DOHH2 (cell line): ENCODE measurements around the gene PDHB.

Source experiments
- H3F3A ChIP-seq: fragments of 200-600 bp; sonication (generic), shearing (Covaris generic); 2 replicates; pipeline ENCODE4 v1.6.0; 2016; ENCODE audit warnings: antibody characterized with exemption, mild to moderate bottlenecking; ENCODE audit not compliant: control insufficient read depth, insufficient read depth
- H3K27ac ChIP-seq: fragments of 200-600 bp; sonication (generic); 2 replicates; pipeline ENCODE4 v1.5.1; 2014; ENCODE audit warnings: low read depth, mild to moderate bottlenecking, low read length, moderate library complexity
- H3K27me3 ChIP-seq: fragments of 200-600 bp; sonication (generic); 2 replicates; pipeline ENCODE4 v1.6.1; 2014; ENCODE audit warnings: mild to moderate bottlenecking, low read length, mixed read lengths; ENCODE audit not compliant: control insufficient read depth
- H3K36me3 ChIP-seq: fragments of 200-600 bp; sonication (generic); 2 replicates; pipeline ENCODE4 v1.6.1; 2014; ENCODE audit warnings: mild to moderate bottlenecking, low read length, moderate library complexity, mixed read lengths; ENCODE audit not compliant: control insufficient read depth
- H3K4me1 ChIP-seq: fragments of 200-600 bp; sonication (generic); 2 replicates; pipeline ENCODE4 v1.6.1; 2014; ENCODE audit warnings: mild to moderate bottlenecking, low read length, mixed read lengths; ENCODE audit not compliant: control insufficient read depth
- H3K4me2 ChIP-seq: fragments of 200-600 bp; sonication (generic); 2 replicates; pipeline ENCODE4 v1.6.0; 2014; ENCODE audit warnings: mild to moderate bottlenecking, low read length, moderate library complexity
- H3K4me3 ChIP-seq: fragments of 200-600 bp; sonication (generic); 2 replicates; pipeline ENCODE4 v1.5.1; 2014; ENCODE audit warnings: mild to moderate bottlenecking, low read length, mixed read lengths
- H3K79me2 ChIP-seq: fragments of 200-600 bp; sonication (generic); 2 replicates; pipeline ENCODE4 v1.6.1; 2014; ENCODE audit warnings: mild to moderate bottlenecking, low read length, mixed read lengths; ENCODE audit not compliant: control insufficient read depth
- H3K9me2 ChIP-seq: fragments of 200-600 bp; sonication (generic); replicated peaks from 2 replicates; pipeline ENCODE4 v1.6.1; 2014; ENCODE audit warnings: mild to moderate bottlenecking, low read length, mixed read lengths; ENCODE audit not compliant: control insufficient read depth
- H3K9me3 ChIP-seq: fragments of 200-600 bp; sonication (generic); 2 replicates; pipeline ENCODE4 v1.6.1; 2014; ENCODE audit warnings: antibody characterized with exemption, low read length, mixed read lengths; ENCODE audit not compliant: control insufficient read depth, insufficient read depth
- H4K20me1 ChIP-seq: fragments of 200-600 bp; sonication (generic); 2 replicates; pipeline ENCODE4 v1.6.0; 2014; ENCODE audit warnings: low read depth, mild to moderate bottlenecking, antibody characterized with exemption, low read length, moderate library complexity; ENCODE audit not compliant: control insufficient read depth, insufficient read depth
- EZH2phosphoT487 ChIP-seq: fragments of 200-600 bp; sonication (generic); IDR thresholded peaks from 2 replicates; pipeline ENCODE4 v1.6.1; 2017; ENCODE audit warnings: borderline replicate concordance, mild to moderate bottlenecking, antibody characterized with exemption, low read length, moderate library complexity, mixed read lengths
- TF ChIP-seq, protein P1 (sequence below): fragments of 200-600 bp; sonication (generic); IDR thresholded peaks from one replicate; pipeline ENCODE4 v1.5.1; 2014; ENCODE audit warnings: antibody characterized with exemption, mild to moderate bottlenecking, low read depth, low read length; ENCODE audit not compliant: poor library complexity, severe bottlenecking

Gene PDHB

DNA sequence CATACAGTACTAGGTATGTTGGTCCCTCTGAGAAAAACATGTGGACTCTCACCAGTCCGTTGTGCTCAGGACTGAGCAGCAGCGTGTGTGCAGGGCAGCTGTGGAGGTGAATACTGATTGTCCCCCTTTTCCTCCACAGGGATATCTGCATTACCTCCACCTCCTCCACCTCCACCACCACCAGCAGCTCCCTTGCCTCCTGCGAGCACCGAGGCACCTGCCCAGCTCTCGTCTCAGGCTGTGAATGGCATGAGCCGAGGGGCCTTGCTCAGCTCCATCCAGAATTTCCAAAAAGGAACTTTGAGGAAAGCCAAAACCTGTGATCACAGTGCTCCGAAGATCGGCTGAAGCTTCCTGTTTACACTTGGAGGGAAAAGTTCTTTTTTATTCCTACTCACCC, 9.0 kb downstream of the PDHB start:
- no peak for TF ChIP-seq EZH2phosphoT487
- TF ChIP-seq, protein P1, sequence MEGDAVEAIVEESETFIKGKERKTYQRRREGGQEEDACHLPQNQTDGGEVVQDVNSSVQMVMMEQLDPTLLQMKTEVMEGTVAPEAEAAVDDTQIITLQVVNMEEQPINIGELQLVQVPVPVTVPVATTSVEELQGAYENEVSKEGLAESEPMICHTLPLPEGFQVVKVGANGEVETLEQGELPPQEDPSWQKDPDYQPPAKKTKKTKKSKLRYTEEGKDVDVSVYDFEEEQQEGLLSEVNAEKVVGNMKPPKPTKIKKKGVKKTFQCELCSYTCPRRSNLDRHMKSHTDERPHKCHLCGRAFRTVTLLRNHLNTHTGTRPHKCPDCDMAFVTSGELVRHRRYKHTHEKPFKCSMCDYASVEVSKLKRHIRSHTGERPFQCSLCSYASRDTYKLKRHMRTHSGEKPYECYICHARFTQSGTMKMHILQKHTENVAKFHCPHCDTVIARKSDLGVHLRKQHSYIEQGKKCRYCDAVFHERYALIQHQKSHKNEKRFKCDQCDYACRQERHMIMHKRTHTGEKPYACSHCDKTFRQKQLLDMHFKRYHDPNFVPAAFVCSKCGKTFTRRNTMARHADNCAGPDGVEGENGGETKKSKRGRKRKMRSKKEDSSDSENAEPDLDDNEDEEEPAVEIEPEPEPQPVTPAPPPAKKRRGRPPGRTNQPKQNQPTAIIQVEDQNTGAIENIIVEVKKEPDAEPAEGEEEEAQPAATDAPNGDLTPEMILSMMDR, result no peak
- Histone ChIP-seq H3K79me2 (no peaks in the 10 kb centered on the region), H3K27ac (no peak overlapping the region), H3K4me2 (no peak overlapping the region), H3K27me3 (no peaks in the 10 kb centered on the region), H3K4me3 (no peak overlapping the region), H3F3A (peaks cover 47% of the 10 kb centered on the region), H3K9me2 (no peaks in the 10 kb centered on the region), H3K9me3 (no peaks in the 10 kb centered on the region), H4K20me1 (0 out of 2 replicates have a peak, but pooled peaks cover 7% of the 10 kb centered on the region), H3K4me1 (peaks cover 10% of the 10 kb centered on the region; the same call in 1 of the 2 replicates), H3K36me3 (peaks cover 100% of the 10 kb centered on the region)

DNA sequence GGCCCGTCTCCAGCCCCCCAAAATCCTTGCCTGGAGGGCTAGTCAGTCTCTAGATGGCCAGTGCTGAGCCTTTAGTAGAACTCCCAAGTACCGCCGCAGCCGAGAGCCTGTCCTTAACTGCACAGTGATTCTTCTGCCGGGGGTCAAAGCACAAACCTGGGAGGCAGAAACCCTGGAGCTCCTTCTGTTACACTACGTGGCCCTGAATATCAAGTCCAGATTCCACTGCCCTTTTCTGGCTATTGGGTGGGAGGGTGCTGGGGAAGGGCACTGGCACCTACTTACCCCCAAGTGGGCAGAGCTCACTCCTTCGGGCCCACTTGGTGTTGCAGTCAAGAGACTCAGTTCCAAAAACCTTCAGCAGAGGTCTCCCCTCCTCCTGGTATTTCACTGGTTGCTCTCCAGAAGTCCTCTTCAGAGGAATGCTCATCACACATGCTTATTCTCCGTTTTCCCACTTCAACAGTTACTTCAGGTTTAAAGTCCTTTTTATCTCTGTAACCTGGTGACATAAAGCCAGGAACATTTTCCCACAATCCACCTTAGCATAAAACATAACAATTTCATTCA, 10.8 kb downstream of the PDHB start:
- H3K4me1 ChIP-seq, result 0 out of 2 replicates have a peak, but pooled peaks cover 7% of the 10 kb centered on the region
- peaks cover 99% of the 10 kb centered on the region for H3K36me3 ChIP-seq
- H3K4me2 ChIP-seq, result no peak overlapping the region
- H3K79me2 ChIP-seq, result no peaks in the 10 kb centered on the region
- no peak overlapping the region for H3K27ac ChIP-seq
- peaks cover 34% of the 10 kb centered on the region for H3F3A ChIP-seq
- H4K20me1 ChIP-seq, result 0 out of 2 replicates have a peak, but pooled peaks cover 2% of the 10 kb centered on the region
- H3K9me2 ChIP-seq, result no peaks in the 10 kb centered on the region
- H3K27me3 ChIP-seq, result no peaks in the 10 kb centered on the region
- no peaks in the 10 kb centered on the region for H3K9me3 ChIP-seq
- no peak overlapping the region for H3K4me3 ChIP-seq
- TF ChIP-seq, protein P1, result no peak
- no peak for TF ChIP-seq EZH2phosphoT487

DNA sequence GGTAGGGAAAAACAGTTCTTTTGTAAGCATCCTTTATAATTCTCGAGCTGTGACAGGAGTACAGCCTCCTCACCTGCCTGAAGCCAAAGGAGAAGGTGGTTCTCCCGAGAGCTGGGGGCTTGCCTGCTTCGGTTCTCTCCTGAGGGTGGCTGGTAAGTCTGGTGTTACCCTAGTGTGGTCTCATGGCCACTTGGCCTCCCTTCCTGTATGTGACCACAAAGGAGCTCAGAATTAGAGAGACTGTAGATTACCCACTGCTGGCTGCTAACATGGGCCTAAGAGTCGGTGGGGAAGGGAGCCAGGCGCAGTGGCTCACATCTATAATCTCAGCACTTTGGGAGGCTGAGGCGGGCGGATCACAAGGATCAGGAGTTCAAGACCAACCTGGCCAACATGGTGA, 12.6 kb downstream of the PDHB start:
- Histone ChIP-seq H3K27me3 (no peaks in the 10 kb centered on the region), H3K27ac (no peak overlapping the region), H3K4me1 (0 out of 2 replicates have a peak, but pooled peaks cover 7% of the 10 kb centered on the region), H3K79me2 (peaks cover 4% of the 10 kb centered on the region), H3F3A (peaks cover 33% of the 10 kb centered on the region), H3K36me3 (peaks cover 99% of the 10 kb centered on the region), H4K20me1 (no peaks in the 10 kb centered on the region), H3K4me2 (no peak overlapping the region), H3K9me2 (no peaks in the 10 kb centered on the region), H3K4me3 (no peak overlapping the region), H3K9me3 (no peaks in the 10 kb centered on the region)
- TF ChIP-seq, protein P1, result no peak
- no peak for TF ChIP-seq EZH2phosphoT487
